Rectal smooth muscle tissue (tissue), 1 donor: ENCODE data around the gene ARHGAP8.

Experiments used
- H3K27ac ChIP-seq: one replicate; pipeline ENCODE4 v1.7.0; 2013; ENCODE audit warnings: low read depth, low read length, inconsistent platforms
- H3K27me3 ChIP-seq: one replicate; pipeline ENCODE4 v1.7.0; 2013; ENCODE audit warnings: low read length; ENCODE audit not compliant: control insufficient read depth, insufficient read depth
- H3K36me3 ChIP-seq: one replicate; pipeline ENCODE4 v1.7.0; 2013; ENCODE audit warnings: low read length; ENCODE audit not compliant: control insufficient read depth, insufficient read depth
- H3K4me1 ChIP-seq: one replicate; pipeline ENCODE4 v1.7.0; 2013; ENCODE audit warnings: low read length; ENCODE audit not compliant: control insufficient read depth, insufficient read depth
- H3K4me3 ChIP-seq: one replicate; pipeline ENCODE4 v1.7.0; 2013; ENCODE audit warnings: low read length
- H3K9ac ChIP-seq: one replicate; pipeline ENCODE4 v1.7.0; 2013; ENCODE audit warnings: low read length

The ARHGAP8 gene

DNA sequence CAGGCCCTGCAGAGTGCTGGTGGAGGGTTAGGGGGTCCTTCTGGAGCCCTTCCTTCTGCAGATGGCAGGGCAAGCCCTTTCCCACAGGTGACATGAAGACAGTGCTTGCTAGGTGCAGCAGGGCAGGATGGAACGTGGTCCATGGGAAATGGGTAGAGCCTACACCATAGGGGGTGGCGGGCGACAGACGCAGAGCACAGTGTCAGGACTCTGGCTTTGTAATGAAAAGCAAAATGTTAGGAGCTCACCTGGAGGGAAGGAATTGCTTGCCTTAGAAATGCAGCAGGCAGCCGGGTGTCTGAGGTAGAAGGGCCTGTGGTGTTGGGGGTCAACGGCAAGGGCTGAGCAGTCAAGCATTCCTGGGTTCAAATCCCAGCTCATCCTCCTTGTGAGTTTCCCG is 54.9 kb downstream of the ARHGAP8 start:
- H3K27me3 ChIP-seq: no peaks in the 10 kb centered on the region

DNA sequence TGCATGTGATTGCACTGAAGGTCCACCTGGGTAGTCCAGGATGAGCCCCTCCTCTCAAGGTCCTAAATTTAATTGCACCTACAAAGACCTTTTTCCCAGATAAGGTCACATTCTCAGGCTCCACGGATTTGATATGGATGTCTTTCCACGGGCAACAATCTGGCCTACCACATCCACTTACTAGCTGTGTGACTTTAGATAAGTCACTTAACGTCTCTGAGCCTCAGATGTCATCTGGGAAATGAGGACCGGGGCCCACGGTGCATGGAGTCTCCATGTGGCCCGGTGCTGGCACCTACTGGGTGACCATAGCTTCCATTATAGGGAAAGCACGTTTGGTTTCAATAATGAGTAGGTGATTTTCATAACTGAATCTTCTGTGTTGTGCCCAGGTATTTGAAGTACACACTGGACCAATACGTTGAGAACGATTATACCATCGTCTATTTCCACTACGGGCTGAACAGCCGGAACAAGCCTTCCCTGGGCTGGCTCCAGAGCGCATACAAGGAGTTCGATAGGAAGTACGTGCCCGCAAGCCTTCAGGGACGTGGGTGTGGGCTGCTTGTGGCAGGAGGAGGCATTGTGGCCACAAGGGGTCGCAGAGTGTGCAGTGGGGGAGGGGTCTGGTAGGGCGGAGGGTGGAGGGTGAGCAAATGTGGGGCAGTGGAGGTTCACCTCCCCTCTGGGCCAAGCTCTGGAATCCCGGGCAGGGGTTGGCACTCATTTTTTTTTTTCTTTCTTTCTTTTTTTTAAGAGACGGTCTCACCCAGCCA is 55.7 kb downstream of the ARHGAP8 start:
- no peaks in the 10 kb centered on the region for H3K4me1 ChIP-seq
- no peaks in the 10 kb centered on the region for H3K27me3 ChIP-seq
- no peak overlapping the region for H3K27ac ChIP-seq
- no peak overlapping the region for H3K9ac ChIP-seq
- no peaks in the 10 kb centered on the region for H3K36me3 ChIP-seq
- no peak overlapping the region for H3K4me3 ChIP-seq

More for the DNA sequence above, 54.9 kb downstream of the ARHGAP8 start:
- H3K27ac ChIP-seq: no peak overlapping the region
- H3K4me3 ChIP-seq: no peak overlapping the region
- no peaks in the 10 kb centered on the region for H3K36me3 ChIP-seq
- no peaks in the 10 kb centered on the region for H3K4me1 ChIP-seq
- no peak overlapping the region for H3K9ac ChIP-seq

DNA sequence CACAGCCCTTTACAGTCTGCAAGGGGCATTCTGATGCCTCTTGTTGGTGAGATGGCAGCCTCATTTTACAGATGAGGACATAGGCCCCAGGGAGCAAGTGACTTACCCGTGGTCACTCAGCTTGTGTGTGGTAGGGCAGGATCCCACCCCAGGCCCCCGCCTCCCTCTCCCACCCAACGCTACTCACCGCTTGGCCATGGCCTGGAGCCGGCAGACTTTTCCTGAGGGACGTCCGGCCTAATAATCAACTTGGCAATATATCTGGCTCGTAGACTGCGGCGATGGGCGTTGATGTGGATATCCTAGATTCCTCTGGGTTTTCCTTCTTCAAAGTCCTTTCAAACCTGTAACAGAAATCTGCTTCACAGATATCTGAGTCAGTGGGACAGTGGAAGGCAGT is 57.1 kb downstream of the ARHGAP8 start:
- Histone ChIP-seq H3K4me1 (no peaks in the 10 kb centered on the region), H3K4me3 (no peak overlapping the region), H3K9ac (no peak overlapping the region), H3K36me3 (no peaks in the 10 kb centered on the region), H3K27me3 (no peaks in the 10 kb centered on the region), H3K27ac (no peak overlapping the region)

DNA sequence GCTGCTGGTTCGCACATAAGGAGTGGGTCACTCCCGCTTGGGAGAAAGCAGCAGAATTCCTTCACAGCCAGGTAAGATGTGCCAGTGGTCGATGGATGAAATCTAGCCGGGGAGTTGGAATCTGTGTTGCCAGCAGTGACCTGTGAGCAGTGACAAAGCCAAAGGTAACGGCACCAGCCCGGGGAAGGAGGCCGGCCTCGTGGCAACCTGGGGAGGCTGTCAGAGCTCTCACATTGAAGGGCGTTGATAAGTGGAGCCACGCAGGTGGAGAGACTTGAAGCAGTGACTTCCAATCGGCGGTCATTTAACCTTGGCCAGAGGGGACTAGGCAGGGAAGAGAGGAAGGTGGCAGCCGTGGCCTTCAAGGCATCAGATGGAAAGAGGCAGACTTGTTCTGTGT is 58.8 kb downstream of the ARHGAP8 start:
- Histone ChIP-seq H3K27ac (no peak overlapping the region), H3K9ac (no peak overlapping the region), H3K4me3 (no peak overlapping the region), H3K27me3 (no peaks in the 10 kb centered on the region), H3K36me3 (no peaks in the 10 kb centered on the region), H3K4me1 (no peaks in the 10 kb centered on the region)

DNA sequence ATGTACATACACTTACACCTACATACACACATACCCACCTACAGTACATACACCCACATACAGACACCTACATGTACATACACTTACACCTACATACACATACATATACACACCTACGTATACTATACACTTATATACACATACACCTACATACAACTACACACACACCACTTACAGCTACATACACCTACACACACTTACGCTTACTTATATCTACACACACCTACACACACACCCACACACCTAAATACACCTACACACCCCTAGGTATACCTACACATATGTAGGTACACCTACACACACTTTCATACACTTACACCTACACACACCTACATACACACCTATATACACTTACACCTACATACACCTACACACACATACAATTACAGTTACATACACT is 61.0 kb downstream of the ARHGAP8 start:
- Histone ChIP-seq H3K9ac (no peak overlapping the region), H3K27me3 (no peaks in the 10 kb centered on the region), H3K4me1 (no peaks in the 10 kb centered on the region), H3K4me3 (no peak overlapping the region), H3K27ac (no peak overlapping the region), H3K36me3 (no peaks in the 10 kb centered on the region)

DNA sequence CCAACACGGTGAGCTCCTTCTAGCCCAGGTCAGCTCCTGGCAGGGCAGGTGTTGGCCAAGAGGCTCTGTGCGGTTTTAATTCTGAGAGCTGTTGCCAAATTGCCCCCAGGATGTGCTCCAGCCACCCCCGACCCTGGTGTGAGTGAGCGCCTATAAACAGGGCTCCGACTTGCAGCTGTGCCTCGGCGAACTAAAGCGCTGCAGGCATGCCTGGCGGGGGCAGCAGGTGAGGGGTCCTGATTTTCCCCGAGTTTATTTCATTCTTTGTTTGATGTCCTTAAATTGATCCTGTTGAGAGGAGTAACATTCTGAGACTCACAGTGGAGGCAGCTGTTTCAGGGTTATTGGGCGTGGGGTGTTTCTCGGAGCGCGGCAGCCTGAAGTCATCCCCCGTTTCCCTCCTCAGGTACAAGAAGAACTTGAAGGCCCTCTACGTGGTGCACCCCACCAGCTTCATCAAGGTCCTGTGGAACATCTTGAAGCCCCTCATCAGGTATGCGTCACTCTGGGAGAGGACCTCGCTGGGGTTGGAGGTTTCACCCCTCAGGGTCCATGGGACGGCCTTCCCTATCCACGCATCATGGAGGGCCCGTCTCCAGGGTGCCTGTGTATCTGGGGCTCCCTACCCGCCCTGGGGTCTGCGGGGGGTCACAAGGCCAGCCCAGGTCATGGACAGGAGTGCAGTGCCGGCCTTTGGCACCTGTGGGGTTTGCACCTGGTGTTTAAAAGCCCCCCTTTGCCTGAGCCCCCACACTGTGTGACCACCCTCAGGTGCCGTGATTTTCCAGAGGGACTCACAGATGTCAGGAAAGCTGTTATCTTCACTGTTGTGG is 62.1 kb downstream of the ARHGAP8 start:
- H3K4me3 ChIP-seq: no peak overlapping the region
- H3K4me1 ChIP-seq: no peaks in the 10 kb centered on the region
- H3K27ac ChIP-seq: no peak overlapping the region
- no peaks in the 10 kb centered on the region for H3K27me3 ChIP-seq
- no peaks in the 10 kb centered on the region for H3K36me3 ChIP-seq
- no peak overlapping the region for H3K9ac ChIP-seq

DNA sequence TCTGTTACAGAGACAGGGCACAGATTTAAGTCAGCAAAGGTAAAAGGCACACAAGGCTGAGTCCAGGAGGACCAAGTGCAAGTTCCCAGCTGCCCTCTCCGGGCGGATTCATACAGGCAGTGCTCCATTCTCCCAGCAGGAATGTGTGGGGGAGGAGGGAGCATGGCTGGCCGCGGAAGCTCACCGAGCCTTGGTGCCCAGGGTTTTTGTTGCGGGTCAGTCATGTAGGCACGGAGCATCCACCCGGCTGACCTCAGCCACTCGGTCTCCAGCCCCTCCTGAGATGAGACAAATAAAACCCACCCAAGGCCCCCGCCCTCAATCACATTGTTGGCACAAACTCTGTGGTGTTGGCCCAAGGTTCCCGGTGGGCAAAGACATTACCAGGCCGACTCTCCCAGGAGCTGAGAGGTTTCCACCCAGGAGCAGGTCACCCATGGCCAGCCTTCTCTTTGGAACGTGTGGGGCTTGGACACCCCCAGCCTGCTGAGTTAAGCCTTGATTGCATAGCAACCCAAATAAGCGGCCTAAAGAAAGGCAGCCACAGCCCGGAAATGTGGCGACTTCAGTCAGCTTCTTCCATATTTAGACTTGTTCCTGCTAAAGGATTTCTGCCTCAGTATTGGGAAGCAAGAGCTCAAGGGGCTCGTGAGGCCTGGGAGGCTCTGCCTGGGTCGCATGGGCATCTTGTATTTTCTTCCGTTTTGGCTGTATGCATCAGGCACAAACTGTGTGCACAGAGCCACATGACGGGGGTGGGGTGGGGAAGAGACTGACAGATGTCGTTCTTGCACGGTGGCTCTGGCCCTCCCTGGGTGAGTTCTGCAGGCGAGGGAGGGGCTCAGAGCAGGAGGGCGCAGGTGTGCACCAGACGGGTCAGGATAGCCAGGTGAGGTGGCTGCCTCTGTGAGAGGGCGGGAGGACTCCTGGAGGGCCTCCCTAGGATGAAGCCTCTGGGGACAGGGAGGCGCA is 63.0 kb downstream of the ARHGAP8 start:
- Histone ChIP-seq H3K36me3 (no peaks in the 10 kb centered on the region), H3K9ac (no peak overlapping the region), H3K27ac (no peak overlapping the region), H3K4me3 (no peak overlapping the region), H3K4me1 (no peaks in the 10 kb centered on the region), H3K27me3 (no peaks in the 10 kb centered on the region)

DNA sequence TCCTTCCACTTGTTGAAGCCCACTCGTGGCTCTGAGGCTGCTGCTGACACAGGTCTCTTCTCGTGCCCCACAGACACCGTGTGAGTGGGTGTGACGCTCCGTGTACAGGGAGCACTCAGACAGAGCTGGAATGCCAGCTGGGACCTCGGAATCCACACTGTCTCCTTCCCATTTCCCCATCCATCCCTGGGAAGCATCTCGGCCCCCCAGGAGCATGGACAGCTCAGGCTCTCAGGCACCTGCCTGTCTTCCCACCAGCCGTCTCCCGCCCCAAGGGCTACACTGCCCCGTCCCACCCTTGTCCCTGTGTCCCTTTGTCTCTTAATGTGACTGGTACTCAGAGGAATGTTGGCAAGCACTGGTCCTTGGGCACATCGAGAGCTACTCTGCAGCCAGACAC is 63.8 kb downstream of the ARHGAP8 start:
- Histone ChIP-seq H3K9ac (no peak overlapping the region), H3K36me3 (no peaks in the 10 kb centered on the region), H3K27me3 (no peaks in the 10 kb centered on the region), H3K4me3 (no peak overlapping the region), H3K4me1 (no peaks in the 10 kb centered on the region), H3K27ac (no peak overlapping the region)

DNA sequence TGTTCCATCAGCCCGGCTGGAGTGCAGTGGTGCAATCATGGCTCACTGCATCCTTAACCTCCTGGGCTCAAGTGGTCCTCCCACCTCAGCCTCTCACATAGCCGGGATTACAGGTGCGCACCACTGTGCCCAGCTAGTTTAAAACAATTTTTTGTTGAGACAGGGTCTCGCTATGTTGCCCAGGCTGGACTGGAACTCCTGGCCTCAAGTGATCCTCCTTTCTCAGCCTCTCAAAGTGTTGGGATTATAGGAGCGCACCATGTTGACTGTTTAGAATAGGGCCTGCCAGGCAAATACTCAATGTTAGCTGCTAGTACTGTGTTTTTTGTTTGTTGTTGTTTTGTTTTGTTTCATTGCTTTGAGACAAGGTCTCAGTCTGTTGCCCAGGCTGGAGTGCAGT is 66.4 kb downstream of the ARHGAP8 start:
- no peak overlapping the region for H3K27ac ChIP-seq
- H3K36me3 ChIP-seq: no peaks in the 10 kb centered on the region
- H3K9ac ChIP-seq: no peak overlapping the region
- no peak overlapping the region for H3K4me3 ChIP-seq
- no peaks in the 10 kb centered on the region for H3K4me1 ChIP-seq
- peaks cover 5% of the 10 kb centered on the region for H3K27me3 ChIP-seq

DNA sequence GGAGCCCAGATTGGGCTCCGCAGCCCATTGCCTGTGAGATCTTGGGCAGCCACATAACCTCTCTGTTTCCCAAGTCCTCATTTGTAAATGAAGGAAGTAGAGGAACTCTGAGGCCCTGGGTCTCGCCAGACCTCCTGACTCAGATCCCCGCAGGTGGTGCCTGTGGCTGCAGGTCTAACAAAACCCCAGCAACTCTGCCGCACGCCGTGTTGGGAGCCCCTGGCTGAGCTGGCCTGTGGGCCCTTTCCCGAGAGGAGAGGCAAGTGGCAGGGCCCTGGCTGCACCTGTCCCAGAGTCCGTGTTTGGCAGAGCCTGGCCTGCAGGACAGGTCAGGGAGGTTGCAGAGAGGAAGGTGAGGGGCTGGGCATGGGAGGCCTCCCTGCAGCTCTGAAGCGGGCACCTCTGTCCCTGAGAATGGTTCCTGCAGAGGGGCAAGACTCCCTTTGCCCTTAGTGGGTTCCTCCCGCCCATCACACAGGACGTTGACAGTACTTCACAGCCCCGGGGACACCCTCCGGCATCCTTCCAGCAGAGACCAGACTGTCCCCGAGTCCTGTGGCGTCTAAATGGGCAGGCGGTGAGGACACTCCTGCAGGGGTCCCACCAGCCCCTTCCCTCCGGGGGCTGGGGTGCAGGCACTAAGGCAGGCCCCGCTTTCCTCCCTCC is 67.7 kb downstream of the ARHGAP8 start:
- Histone ChIP-seq H3K27me3 (peaks cover 5% of the 10 kb centered on the region), H3K9ac (no peak overlapping the region), H3K4me3 (no peak overlapping the region), H3K36me3 (no peaks in the 10 kb centered on the region), H3K4me1 (no peaks in the 10 kb centered on the region), H3K27ac (no peak overlapping the region)

DNA sequence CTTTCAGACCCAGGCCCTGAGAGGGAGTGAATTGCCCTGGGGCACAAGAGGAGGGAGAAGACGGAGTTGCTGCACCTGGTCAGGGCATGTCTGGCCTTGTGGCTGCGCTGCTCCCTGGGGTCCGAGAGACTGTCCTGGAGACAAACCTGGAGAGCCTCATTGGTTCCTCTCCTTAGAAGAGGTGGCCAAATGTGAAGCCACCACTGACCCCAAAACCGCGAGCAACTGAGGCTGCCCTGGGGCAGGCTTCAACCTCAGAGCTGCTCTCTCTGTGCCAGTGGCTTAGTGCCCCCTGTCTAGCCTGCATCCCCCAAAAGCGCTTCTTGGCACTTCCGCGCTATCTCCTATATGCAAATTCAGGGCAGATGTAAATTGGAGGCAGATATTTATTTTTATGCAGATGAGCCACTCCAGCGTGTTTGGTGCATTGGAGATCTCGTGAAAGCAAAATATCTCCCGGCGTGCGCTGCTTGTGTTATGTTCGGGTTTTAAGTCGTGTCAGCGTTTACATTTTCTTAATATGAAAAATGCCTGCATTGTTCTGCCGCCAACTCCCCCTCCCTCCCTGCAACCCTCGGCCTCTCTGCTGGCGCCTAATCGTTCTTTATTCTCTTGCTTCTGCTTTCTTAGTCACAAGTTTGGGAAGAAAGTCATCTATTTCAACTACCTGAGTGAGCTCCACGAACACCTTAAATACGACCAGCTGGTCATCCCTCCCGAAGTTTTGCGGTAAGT is 69.5 kb downstream of the ARHGAP8 start:
- H3K9ac ChIP-seq: no peak overlapping the region
- H3K4me3 ChIP-seq: no peak overlapping the region
- peaks cover 5% of the 10 kb centered on the region for H3K27me3 ChIP-seq
- H3K4me1 ChIP-seq: no peaks in the 10 kb centered on the region
- no peaks in the 10 kb centered on the region for H3K36me3 ChIP-seq
- H3K27ac ChIP-seq: no peak overlapping the region
